HG03095 (cell line): ENCODE results near the gene RBBP5.
"Not testable (repeated sequence)": the region's sequence is repeated elsewhere in the genome, so short reads cannot be mapped to it uniquely, and the experiment has no call there.

Source experiments
- ATAC-seq: cut with Tn5 transposase; IDR thresholded peaks from one replicate; pipeline ENCODE4 v1.9.1; 2021; ENCODE audit warnings: moderate library complexity; ENCODE audit not compliant: unreplicated experiment

The RBBP5 gene, protein sequence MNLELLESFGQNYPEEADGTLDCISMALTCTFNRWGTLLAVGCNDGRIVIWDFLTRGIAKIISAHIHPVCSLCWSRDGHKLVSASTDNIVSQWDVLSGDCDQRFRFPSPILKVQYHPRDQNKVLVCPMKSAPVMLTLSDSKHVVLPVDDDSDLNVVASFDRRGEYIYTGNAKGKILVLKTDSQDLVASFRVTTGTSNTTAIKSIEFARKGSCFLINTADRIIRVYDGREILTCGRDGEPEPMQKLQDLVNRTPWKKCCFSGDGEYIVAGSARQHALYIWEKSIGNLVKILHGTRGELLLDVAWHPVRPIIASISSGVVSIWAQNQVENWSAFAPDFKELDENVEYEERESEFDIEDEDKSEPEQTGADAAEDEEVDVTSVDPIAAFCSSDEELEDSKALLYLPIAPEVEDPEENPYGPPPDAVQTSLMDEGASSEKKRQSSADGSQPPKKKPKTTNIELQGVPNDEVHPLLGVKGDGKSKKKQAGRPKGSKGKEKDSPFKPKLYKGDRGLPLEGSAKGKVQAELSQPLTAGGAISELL

DNA sequence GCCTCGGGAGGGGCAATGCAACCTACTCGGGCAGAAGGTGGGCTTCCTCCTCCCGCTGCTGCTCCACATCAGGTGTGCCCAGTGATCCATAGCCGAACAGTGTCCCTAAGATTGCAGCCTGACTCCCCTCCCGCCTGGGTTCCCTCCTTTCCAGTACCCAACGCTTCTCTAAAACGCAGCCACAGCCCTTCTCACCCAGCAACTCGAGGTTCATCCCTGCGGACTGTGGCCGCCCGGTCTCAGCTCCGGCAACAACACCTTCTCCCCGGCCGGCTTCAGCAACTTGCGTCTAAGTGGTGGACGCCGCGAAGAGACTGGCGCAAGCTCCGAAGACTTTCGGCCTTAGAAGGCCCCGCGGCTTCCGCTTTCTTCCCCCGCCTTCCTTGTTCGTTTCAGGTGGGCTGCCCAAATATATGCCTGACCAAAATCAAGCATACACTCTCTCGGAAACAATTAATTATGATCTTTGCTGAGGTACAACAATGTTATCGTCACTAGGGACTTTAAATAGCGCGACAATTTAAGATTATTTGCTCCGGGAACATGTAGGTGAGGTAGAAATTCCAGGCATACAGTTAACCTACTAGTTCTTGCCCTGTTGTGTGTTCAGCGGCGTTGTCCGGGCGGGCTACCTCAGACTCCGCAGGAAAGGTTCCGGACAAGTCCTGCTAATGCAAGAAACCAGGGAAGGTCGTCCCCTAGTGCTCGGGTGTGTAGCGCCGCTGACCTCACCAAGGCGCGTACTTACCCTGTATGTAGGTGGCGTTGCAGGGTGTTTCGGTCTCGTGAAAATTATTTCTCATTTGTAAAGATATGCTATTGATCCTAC is at the start of gene RBBP5:
TSS of gene RBBP5 (minus strand) at position 319 of the 829 bp plus-strand sequence. CDS start at position 214, 105 bp downstream.
- ATAC-seq = peak; percentile 89

DNA sequence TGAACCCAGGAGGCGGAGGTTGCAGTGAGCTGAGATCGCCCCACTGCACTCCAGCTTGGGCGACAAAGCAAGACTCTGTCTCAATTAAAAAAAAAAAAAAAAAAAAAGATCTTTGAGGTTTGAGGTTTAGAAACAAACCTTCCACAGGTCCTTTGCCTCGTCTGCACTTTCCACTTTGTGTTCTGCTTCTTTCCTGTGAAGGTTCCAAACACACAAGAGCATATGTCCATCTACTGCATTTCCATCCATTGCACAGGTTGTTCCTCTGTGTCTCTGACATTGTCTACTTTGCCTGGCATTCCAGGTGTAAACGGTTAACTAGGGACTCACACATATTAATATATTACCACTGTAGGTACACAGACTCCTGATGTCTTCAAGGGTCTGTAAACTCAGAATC is 49.6 kb upstream of the RBBP5 start:
- no peak for ATAC-seq

DNA sequence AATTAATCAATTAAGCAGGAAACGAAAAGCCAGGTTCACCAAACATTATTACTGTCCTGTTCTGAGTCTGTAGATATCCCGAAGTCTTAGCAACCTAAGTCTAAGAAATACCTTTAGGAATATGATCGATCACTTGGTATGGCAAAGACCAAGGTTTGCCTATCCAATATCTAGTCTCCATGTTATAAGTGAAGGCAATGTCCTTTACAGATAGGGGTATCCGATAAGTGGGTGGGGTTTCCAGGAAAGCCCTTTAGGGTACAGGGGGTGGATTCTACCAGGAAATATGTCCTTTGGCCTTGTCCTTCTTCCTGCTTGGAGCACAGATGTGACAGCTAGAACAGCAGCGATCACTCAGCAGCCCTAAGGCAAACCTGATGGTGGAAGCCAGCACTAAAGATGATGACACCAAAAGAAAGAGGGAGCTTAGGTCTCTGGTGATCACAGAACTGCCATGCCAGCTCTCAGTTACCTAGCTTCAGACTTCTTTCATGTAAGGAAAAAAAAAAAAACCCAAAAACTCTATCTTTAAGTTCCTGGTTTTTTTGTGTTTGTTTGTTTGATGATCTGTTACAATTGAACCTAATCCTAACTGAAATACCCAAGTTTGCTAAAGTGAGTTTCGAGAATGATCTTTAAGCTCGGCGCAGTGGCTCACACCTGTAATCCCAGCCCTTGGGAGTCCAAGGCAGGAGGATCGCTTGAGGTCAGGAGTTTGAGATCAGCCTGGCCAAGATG is 48.9 kb upstream of the RBBP5 start:
- ATAC-seq = no peak

DNA sequence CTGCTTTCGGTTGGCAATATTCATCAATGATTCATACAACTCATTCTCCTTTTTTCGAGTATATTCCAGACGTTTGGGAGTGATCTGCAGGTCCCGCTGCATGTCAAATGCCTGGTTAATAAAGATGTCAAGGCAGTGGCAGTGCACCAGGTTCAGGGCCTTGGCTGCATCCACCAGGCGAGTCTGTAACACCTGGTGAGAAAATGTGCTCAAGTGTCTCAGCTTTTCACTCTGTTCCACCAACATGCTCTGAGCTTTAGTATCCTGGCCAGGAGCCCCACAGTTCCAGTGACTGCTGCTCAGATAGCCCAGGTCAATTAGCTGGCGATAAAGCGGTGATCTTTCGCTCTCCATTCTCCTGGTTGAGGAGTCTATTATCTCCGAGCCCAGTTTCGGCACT is 47.5 kb upstream of the RBBP5 start:
- no peak for ATAC-seq

DNA sequence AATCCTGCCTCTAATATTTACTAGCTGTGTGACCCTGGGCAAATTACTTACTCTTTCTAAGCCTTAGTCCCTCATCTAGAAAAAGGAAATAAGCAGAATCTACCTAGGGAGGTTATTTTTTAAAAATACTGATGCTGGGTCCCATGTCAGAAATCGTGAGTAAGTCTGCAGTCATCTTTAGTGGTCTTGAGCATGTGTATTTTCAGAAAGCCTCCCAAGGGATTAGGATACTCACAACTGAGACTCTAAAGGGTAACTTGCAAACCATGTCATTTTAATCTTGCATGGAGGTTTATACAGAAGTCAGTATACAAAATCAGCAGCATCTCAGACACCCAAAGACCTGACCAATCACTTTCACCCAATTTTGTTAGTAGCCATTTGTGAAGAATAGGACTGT is 46.5 kb upstream of the RBBP5 start:
- no peak for ATAC-seq

DNA sequence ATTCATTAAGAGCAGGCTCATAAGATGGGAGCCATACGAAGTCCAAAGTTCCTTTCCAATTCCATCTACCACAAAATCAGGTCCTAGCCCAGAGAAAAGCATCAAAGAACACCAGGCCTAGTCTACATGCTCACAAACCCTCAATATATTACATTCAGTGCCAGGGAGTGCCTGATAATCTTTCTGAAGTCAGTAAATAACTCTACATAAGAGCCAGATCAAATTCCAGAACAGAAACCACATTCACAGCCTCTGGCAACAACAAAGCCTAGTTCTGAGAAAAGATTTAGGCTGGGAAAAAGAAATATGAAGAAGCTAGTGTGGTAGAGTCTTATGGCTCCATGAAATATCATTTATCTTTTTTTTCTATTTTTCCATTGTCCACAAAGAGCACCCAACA is 40.5 kb upstream of the RBBP5 start:
- no peak for ATAC-seq

DNA sequence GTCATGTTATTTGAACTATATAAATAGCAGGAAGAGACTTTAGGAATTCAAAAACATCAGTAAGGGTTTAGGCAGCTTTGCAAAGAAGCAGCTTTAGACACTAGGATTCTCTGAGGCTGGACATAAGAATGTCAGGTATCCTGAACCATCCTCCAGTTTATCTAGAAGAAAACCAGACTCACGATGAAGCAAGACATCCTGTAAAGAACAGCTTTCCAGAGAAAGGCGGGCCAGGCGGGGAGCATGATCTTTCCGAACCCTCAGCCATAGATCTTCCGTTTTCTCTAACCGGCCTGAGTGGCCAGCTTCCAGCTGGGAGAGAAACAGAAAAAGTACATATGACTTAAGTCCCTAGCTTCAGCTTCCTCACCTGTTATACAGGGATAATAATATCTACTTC is 39.3 kb upstream of the RBBP5 start:
- ATAC-seq = no peak

DNA sequence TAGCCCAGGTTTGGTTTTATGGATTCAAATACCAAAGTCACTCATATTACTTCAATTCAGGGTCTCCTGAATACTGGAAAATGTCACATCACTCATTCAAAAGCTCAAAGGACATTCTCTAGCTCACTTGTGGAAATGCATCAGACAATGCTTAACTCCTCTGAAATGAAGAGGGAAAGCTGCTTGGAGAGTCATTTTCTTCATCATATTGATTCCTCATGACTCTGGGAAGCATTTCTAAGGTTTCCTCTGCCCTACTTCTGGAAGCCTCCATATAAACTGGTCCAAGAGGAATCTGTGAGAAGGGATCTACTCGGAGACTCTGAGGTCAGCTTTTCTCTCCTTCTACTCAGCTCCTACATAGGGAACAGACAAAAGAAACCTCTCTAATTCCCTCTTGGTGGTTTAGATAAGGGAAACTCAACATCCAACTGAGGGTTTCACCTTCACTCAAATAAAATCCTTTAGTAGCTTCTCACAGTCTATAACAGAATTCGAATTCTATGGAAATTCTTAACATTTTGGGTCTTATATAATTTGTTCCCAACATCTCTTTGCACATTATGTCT is 36.4 kb upstream of the RBBP5 start:
- ATAC-seq = no peak

DNA sequence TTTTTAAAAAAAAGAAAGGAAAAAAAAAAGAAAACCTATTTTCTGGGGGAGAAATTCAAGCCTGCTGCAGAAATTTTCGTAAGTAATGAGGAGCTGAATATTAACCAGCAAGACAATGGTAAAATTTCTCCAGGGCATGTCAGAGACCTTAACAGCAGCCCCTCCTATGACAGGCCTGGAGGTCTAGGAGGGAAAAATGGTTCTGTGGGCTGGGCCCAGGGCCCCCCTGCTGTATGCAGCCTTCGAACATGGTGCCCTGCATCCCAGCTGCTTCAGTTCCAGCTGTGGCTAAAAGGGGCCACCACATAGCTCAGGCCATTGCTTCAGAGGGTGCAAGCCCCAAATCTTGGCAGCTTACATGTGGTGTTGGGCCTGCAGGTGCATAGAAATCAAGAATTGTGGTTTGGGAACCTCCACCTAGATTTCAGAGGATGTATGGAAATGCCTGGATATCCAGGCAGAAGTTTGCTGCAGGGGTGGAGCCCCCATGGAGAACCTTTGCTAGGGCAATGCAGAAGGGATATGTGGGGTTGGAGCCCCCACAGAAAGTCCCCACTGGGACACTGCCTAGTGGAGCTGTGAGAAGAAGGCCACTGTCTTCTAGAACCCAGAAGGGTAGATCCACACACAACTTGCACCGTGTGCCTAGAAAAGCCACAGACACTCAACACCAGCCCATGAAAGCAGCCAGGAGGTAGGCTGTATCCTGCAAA is 34.0 kb upstream of the RBBP5 start:
- ATAC-seq = not testable (repeated sequence)

DNA sequence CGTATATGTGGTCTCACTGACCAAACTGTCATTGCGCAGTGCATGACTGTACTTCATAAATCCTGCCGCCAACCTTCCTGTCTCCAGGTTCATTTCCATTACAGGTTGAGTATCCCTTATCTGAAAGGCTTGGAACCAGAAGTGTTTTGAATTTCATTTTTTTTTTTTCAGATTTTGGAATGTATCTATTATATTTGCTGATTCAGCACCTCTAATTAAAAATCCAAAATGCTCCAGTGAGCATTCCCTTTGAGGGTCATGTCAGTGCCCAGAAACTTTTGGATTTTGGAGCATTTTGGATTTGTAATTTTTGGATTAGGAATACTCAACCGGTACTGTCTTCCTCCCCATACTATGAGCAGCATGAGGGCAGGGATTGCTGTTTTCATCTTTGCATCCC is 30.7 kb upstream of the RBBP5 start:
- ATAC-seq = no peak

DNA sequence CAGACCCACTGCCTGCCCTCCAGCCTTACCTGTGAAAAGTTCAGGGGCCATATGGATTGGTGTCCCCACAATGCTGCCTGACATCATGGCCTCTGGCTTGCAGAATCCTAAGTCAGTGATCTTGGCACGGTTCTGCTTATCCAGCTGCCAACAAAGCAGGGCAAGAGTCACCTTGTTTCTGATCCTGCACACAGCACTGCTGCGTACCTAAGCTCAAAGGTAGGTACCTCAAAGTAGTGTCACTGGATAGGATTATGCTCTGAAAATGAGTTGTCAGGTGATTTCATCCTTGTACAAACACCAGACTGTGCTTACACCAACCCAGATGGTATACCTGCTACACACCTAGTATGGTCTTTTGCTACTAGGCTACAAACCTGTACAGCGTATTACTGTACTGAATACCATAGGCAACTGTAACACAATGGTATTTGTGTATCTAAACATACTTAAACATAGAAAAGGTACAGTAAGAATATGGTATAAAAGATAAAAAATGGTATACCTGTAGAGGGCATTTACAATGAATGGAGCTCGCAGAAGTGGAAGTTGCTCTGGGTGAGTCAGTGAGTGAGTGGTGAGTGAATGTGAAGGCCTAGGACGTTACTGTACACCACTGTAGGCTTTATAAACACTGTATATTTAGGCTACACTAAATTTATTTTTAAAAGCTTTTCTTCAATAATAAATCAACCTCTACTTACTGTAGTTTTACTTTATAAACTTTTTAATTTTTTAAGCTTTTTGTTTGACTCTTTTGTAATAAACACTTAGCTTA is 29.1 kb upstream of the RBBP5 start:
- ATAC-seq = no peak

DNA sequence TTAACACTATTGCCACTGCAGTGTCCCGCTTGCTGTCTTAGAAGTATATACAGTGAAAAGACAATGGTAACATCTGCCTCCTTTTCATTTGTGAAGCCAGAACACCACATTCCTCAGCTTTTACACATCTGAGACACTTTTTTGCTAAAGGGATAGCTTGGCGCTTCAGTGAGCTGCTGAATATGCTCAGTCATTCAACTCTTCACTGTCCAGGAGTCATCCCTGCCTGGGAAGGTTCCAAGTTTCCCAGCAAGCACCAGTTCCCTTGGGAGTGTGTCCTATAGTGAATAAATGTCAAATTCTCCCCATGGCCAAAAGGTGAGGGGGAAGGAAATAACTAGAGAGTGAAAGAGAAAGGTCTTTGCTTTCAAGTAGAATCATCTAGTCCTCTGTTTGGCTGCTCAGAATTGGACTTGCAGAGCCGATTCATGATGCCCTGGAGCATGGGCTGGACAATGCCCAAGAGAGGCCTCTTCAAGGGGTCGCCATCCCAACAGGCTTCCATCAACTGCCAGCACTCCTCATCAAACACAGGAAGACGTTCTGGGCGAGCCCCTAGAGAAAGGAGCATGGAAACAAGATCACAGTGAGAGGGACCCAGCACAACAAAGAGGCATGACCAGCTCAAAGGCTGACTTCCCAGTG is 25.5 kb upstream of the RBBP5 start:
- ATAC-seq = no peak

DNA sequence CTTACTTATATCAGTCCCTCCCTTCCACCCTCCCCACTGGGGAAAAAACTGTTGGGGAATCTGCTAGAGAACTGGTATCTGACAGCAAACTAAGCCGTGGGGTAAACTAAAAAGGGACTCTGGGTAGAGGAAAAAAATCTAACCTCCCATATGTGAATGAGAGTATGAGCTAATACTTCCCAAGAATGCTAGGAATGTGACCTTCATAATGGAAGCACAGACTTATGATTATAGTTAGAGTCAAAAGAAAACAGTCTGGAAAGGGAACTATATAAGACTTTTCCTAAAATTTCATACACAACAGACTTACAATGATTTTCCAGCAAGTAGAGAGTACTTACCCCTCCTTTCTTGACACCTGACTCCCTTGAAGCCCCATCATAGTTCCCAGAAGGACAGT is 23.0 kb upstream of the RBBP5 start:
- no peak for ATAC-seq

DNA sequence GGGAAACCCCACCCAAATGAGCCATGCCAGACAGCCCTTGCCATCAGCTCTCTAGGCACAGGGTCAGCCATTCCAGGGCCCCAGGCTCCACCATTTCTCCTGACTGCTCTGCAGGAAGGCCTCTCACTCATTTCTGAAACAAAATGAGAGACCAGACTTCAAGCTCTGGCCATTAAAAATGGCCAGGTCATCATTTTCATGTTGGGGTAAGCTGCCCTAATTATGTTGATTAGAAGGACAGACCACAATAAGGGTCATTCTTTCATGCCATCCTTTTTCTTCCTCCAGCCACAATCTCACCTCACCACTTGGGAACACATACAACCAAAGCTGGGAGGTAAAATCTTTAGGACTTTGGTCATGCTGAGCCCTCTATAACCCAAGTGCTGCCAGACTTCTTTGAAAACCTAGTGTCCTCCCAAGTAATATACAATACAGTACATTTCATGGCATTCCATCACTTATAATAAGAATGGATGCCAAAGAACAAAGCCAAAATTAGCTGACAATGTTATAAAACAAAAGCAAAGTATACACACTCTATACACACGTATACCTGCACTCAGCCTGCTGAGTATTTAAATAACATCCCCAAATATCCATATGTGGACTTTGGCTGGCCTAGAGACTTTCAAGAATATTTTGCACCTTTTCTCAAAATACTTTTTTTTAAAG is 22.4 kb upstream of the RBBP5 start:
- ATAC-seq = no peak

DNA sequence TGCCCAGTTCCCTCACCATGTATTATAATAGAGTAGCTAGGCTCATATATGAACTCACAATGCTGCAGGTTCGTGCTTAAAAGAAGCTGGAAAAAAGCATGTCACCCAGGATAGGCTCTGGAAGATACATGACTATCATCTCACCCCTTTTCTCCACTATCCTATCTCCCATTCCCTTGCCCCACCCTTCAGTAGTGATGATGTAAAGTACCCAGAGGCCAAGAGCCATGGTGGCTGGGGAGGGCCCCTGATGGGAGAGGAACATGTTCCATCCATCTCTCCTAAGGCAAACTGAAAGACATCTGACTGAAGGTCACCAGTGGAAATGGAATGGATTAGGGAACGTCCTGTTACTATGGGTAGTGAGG is 20.3 kb upstream of the RBBP5 start:
- no peak for ATAC-seq

DNA sequence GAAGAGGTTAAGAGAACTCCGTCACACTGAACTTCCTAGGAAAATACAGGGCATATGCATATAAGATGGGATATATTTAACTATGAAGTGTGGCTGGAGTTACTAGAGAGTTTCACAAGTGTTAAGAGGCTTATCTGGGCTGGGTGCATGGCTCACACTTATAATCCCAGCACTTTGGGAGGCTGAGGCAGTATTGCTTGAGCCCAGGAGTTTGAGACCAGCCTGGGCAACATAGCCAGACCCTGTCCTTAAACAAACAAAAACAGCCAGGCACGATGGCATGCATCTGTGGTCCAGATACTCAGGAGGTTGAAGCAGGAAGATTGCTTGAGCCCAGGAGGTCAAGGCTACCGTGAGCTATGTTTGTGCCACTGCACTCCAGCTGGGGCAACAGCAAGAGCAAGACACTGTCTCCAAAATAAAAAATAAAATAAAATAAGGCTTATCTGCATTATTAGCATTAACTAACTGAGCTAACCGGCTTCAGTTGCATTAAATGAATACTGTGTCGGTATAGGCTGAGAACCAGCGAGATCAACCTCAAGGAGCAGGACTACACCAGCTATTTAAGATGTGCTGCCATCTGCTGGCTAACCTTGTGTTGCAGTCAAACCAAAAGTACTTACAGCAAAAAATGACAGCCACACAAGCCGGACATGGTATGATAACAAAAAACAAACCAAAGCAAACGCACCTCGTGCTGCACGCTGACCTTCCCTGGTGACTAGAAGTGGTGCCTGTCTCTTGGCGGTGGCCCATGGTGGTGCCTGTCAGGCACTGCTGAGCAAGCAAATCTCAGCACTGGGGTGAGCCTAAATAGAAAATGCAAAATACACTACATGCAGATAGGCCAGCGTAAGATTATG is 19.7 kb upstream of the RBBP5 start:
- ATAC-seq = no peak

DNA sequence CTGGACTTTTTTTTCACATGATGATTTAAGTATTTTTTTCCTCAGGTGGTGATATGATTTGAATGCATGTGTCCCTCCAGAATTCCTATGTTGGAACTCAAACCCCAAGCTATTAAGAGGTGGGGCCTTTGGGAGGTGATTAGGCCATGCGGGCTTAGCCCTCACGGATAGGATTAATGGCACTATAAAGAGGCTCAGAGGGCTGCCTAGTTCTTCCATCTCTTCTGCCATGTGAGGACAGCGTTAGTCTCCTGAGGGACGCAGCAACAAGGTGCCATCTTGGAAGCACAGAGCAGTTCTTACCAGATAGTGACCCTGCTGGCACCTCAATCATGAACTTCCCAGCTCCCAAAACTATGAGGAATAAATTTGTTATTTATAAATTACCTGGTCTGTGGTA is 18.3 kb upstream of the RBBP5 start:
- no peak for ATAC-seq

DNA sequence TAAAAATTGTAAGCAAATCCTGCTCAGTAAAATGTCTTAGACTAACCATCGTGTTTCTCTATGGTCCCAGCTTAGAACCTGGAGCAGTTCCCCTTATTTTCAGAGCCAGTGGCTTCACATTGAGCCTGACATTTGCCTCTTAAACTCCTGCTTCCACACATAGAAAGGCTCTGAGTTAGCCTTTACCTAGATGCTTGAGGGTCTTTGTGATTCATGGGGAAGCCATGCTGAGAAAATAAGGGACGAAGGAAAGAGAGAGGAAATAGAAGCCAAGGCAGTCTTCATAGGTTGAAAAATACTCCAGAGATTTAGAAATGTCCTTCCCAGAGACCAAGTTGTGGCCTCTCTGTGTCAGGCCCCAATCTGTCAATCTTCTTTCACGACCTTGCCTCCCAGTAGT is 16.1 kb upstream of the RBBP5 start:
- ATAC-seq = no peak
